Cardiac fibroblast (primary cell): ENCODE measurements around the gene BBS9.

Experiments
- DNase-seq, 2 donors: peaks; one replicate each; pipeline versions ENCODE4 v3.0.0 to v3.0.0-alpha.2; 2010; ENCODE audit warnings: low read depth in 2 of 2
- H3K4me3 ChIP-seq, 2 donors: replicated peaks in 1 of 2; 1 replicate in 1 of 2; 2 replicates in 1 of 2; pipeline ENCODE4 v1.5.1; 2011; ENCODE audit warnings: low read depth in 2 of 2, low read length in 2 of 2, mild to moderate bottlenecking in 2 of 2, moderate library complexity in 1 of 2
- TF ChIP-seq, protein P1 (sequence below): IDR thresholded peaks from one replicate; pipeline ENCODE4 v1.5.1; 2011; ENCODE audit warnings: low read depth, mild to moderate bottlenecking, low read length, inconsistent platforms

The BBS9 gene

DNA sequence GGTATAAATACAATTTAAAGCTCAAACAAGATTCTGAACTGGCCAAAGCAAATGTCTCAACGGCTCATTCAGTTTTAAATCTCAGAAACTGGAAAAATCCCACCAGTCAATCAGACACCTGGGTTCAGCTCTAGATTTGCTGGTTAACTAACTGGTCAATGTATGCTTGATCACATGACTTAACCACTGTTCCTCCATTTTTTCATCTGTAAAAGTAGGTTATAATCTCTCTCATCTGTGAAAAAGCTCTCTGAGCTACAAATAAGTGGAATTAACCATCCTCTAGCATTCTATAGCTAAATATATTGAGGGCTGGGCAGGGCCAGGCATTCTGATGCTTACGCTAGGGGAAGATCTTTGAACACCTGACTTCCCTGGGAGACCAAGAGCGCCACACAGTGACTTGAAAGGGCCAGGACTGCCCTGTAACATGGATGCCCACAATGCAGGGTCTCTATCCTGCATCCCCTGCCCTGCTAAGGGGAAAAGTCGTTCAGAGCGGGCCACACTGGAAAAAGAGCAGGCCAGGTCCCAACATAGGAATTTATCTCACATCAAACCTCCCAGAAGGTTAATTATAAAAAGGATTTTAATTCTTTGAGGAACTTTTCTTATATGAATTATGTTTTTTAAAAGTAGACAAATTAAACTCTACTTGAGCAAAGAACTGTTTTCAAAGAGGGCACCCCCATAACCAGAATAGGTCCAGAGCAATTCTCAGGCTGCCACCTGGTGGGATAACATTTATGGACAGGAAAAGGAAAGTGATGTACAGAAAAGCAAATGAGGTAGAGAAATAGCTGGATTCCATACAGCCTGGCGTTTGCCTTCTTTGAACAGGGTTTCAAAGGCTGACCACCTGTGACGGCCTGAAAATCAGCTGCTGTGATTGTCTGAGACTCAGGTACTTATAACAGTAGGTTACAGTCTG lies 22.0 kb upstream of the BBS9 start:
- TF ChIP-seq, protein P1, sequence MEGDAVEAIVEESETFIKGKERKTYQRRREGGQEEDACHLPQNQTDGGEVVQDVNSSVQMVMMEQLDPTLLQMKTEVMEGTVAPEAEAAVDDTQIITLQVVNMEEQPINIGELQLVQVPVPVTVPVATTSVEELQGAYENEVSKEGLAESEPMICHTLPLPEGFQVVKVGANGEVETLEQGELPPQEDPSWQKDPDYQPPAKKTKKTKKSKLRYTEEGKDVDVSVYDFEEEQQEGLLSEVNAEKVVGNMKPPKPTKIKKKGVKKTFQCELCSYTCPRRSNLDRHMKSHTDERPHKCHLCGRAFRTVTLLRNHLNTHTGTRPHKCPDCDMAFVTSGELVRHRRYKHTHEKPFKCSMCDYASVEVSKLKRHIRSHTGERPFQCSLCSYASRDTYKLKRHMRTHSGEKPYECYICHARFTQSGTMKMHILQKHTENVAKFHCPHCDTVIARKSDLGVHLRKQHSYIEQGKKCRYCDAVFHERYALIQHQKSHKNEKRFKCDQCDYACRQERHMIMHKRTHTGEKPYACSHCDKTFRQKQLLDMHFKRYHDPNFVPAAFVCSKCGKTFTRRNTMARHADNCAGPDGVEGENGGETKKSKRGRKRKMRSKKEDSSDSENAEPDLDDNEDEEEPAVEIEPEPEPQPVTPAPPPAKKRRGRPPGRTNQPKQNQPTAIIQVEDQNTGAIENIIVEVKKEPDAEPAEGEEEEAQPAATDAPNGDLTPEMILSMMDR = peak; percentile 53
- peak; percentile 64 to 73 for DNase-seq
- H3K4me3 ChIP-seq = peak overlapping the region; percentile 75 to 80

DNA sequence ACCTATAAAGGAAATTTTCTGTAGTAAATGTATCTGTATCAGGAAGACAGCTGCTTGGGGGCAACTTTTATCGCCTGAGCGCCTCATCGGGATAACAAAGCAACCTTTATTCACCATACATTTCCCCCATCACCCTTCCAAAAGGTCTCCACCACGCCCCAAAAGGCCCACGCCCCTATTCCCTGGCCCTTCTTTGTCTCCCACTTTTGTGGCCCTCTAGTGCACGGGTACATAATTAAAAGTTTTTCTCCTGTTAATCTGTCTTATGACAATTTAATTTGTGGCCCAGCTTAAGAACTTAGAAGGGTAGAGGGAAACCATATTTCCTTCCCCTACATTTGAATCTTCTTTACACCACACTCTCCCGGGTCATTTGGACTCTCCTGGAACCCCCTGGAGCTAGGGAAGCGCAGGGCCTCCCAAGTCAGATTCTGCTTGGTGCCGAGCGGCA lies 20.8 kb upstream of the BBS9 start:
- H3K4me3 ChIP-seq = peak overlapping the region; percentile 75 to 80
- peak in 1 of 2 donors; percentile 51 for DNase-seq
- TF ChIP-seq, protein P1 = no peak

DNA sequence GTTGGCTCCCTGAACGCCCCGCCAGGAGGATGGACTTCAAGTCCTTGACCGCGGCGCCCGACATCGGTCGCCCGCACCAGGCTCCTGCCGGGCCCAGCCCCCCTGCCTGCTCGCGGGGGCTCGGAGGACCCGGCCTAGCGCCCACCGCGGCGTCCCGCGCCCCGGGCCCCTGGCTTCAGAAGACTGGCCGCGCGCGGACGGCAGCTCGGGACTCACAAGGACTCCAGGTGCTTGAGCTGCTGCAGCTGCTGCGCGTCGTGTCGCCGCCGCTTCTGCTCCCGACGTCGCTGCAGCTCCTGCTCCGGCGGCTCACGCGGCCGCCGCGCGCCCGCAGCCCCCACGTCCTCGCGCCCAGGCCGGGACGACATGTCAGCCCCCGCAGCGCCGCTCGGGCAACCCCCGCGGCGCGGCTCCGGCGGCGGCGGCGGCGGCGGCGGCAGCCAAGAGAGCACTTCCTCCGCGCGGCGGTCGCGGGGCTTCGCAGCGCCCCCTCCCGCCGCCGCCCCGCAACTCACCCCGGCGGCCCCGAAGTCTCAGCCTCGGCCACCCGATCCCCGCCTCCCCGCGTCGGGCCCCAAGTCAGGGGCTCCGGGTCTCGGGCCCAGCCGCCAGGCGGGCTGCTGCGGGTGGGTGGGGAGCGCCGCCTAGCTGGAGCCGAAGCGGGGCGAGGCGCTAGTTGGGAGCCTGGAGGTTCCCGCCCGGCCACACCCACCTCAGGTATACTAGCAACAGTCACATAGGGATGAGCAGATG lies 20.2 kb upstream of the BBS9 start, which contains the start of gene RP9:
Gene RP9 (minus strand): TSS at position 400 of the 753 bp plus-strand sequence. CDS start 32 bp downstream, at position 368.
- peak; percentile 50 to 71 for DNase-seq
- TF ChIP-seq, protein P1 = no peak

DNA sequence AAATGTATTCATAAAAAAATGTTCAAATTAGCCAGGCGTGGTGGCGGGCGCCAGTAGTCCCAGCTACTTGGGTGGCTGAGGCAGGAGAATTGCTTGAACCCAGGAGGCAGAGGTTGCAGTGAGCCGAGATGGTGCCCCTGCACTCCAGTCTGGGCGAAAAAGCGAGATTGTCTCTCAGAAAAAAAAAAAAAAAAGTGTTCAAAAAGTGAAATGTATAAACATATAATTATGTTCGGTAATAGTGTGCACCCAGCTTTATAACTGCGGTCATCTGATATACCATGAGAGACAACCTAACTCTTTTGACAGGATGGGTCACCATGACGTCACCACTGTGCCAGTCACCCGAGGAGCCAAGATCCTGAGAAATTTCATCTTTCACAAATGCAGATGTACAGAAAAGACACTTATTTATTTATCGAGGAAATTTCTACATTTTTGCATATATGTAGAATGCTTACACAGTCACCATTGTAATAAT lies 19.6 kb upstream of the BBS9 start:
- DNase-seq = peak in 1 of 2 donors; percentile 36
- peak overlapping the region; percentile 46 to 80 for H3K4me3 ChIP-seq
- TF ChIP-seq, protein P1 = no peak

More for the DNA sequence above, 20.2 kb upstream of the BBS9 start, which contains the start of gene RP9:
- peak within 1 kb of the TSS; percentile 75 to 80 for H3K4me3 ChIP-seq

DNA sequence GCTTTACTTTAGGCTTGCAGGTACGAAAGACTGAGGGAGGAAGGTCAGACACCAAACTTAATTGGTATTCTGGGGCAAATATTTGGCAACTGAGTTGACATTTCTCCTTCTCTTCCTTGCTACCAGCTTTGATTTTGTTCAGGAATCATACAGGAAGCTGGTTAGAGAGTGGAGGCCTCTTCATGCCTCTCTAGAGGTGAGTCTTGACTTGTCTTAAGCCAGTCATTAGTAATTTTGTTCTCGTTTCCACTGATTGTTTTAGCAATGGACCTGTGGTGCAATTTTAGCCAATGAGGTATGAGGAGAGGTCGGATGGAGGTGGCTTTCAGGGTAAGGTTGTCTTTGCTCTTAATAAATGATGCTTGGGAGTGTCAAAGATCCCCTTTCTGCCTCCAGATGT lies 17.8 kb upstream of the BBS9 start:
- H3K4me3 ChIP-seq = no peak overlapping the region
- no peak for DNase-seq
- TF ChIP-seq, protein P1 = no peak

DNA sequence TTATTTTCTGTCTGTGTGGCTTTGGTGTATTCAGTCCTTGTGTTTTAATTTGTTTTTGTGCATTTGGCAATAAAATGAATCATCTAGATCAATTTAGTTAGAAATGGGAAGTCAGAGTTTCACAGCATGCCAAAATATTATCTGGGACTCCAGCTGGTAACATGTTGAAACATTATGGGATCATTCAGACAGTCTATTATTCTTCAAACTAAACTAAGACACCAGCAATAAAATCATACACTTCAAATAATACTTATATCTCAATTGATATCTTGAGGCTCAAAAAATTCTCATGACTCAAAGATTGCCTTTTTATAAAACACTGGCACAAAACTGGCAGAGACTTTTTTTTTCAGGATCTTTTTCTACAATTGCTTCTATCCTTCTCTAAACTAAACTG lies 14.4 kb upstream of the BBS9 start:
- H3K4me3 ChIP-seq = no peak overlapping the region
- TF ChIP-seq, protein P1 = no peak
- no peak for DNase-seq
